Erythroblast (primary cell): ENCODE data around the gene MAP3K21.

Experiments used
- GATA1 ChIP-seq: IDR thresholded peaks from 2 replicates; pipeline ENCODE4 v1.6.1; 2011; ENCODE audit warnings: low read depth, mild to moderate bottlenecking, control low read depth, low read length, moderate library complexity
- POLR2A ChIP-seq: IDR thresholded peaks from 2 replicates; pipeline ENCODE4 v1.6.1; 2011; ENCODE audit warnings: mild to moderate bottlenecking, low read length

GRCh38 chr1:233337505-233337904 lies 10.0 kb downstream of the MAP3K21 start:
- TF ChIP-seq POLR2A (no peak), GATA1 (no peak)
